ENCODE results near the gene EFNA1.

DNA sequence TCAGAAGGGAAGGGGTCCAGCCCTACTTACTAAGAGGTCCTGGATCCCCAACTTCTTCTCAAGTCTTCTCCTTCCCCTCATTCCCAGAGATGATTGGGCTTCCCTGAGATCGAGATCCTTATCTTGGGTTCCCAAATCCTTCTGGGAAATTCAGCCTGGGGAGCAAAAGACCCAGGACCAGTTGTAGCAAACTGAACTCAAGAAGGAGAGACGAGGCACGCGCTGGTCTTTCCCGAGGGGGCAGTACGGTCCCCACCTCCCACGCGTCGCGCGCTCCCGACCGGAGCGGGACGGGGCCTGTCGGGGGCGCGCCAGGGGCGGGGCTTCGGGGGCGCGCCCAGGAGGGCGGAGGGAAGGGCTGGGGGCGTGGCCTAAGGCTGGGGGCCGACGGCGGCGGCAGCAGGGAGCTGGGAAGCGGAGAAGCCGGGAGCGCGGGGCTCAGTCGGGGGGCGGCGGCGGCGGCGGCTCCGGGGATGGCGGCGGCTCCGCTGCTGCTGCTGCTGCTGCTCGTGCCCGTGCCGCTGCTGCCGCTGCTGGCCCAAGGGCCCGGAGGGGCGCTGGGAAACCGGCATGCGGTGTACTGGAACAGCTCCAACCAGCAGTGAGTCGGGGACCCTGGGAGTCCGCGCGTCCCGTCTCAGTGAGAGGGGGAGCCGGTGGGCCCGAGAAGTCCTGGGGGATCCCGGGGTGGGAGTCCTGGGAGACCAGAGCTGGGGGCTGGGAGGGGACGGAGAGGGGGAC, 49.0 kb upstream of the EFNA1 start, which contains the start of gene EFNA3:
- TF ChIP-seq GATA2 (IDR thresholded peaks at IDR 0.05; ENCODE audit: low read depth, low read length) (peak; percentile 96), GATA3 (IDR thresholded peaks at IDR 0.05; ENCODE audit: low read depth, low read length) (no peak)

Measured in SH-SY5Y (cell line).